Esophagus muscularis mucosa (tissue), 3 donors: ENCODE measurements around the gene MTA3.

Experiments used
- CTCF ChIP-seq, 3 experiments: fragments of 200-600 bp in 2 of 3; fragments of 450-650 bp in 1 of 3; sonication (generic) in 2 of 3; IDR thresholded peaks; one replicate each; pipeline ENCODE4 v1.5.1; 2017 to 2019; ENCODE audit warnings: antibody characterized with exemption in 3 of 3, mild to moderate bottlenecking in 2 of 3, moderate library complexity in 1 of 3
- EP300 ChIP-seq: sonication (generic); formaldehyde crosslinking; IDR thresholded peaks from one replicate; pipeline ENCODE4 v1.6.1; 2017; ENCODE audit warnings: antibody characterized with exemption

GRCh38 chr2:42788882-42789281 is 220.4 kb downstream of the MTA3 start:
- TF ChIP-seq CTCF (IDR thresholded peaks at IDR 0.05) (no peak), EP300 (no peak)
